GM18526 (cell line): Measurements from ENCODE around the gene GYG1.

ENCODE experiments used
- POLR2A ChIP-seq: IDR thresholded peaks from 3 replicates; pipeline ENCODE4 v1.6.1; 2011; ENCODE audit not compliant: insufficient read length; ENCODE audit errors: extremely low read depth

GYG1 gene

DNA sequence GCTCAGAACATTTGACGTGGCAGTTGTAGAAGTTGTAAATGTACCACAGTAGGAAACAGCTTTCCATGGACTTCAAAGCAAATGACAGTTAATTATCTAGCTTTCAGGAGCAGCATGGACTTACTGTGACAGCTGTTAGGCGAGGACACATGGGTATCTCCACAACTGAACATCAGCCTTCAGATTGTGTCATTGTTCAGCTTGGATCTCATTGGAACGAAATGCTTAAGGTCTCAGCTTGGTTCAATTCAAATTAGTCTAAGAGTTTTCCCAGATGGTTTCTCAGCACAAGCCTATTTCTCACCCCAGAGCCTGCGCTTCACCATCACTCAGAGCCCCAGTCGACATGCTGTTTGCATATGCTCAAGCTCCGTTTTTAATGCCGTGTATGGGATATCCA, 21.1 kb upstream of the GYG1 start:
- no peak for TF ChIP-seq POLR2A

DNA sequence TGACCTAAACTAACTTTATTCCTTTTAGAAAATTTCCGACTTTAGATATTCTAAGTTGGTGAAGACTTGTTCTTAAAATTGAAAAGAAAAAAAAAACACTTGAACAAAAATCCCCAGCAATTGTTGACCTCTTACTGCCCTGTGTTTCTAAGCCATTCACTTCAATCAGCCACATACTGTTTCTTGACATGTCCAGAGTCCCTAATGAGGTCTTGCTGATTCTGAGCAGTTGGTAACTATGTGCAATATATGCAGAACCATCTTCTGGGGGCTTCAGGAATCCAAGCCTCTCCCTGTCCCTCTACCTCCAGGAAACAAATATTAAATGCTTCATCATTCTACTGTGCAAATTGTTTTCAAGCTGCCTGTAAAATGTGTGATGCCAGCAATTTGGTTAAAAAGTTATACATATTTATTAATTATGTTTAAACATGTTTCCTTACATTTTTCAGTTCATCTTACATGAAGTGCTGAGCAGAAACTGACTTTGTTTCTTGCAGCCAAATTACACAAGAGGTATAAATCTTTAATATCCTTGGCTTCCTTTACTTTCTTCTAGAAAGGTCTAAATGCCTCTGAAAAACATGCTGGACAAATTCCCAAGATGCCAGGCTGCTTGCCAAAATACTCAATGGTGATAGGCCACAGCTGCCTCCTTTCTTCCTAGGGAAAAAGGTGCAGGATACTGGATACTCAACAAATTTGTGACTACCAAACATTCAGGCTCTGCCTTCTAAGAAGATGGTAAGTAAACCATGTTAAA, 19.8 kb upstream of the GYG1 start:
- no peak for TF ChIP-seq POLR2A

DNA sequence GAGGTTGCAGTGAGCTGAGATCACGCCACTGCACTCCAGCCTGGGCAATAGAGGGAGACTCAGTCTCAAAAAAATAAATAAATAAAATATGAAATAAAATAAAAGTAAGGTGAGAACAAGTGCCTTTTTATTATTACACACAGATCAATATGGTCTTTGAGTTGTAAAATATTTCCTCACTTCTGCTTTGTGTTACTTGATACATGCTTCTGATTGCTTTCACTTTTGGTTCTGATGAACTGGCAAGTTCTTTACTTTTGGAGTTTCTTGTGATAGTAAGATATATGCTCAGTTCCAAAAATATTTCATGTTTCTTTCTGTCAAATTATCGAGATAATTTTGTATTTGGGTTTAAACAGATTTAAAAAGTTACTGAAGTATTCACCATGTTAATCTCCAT, 16.6 kb upstream of the GYG1 start:
- no peak for TF ChIP-seq POLR2A

DNA sequence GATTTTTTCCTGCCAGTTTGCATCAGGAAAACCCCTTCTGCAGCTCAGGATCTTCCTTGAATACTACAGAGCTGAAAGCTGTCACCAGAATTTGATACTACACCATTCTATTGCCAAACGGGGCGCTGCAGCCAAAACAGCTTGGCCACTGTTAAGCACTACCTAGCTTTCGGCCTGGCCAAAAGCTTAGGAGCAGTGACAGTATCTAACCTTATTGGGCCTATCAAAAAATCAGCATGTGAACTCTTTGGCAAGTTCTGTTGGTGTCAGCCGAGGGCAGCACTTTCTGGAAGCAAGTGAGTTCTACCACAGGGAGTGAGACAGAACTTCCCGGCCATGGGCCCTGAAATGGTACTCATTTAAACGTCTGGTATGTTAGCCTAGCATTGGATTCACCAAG, 16.1 kb upstream of the GYG1 start:
- TF ChIP-seq POLR2A = no peak

DNA sequence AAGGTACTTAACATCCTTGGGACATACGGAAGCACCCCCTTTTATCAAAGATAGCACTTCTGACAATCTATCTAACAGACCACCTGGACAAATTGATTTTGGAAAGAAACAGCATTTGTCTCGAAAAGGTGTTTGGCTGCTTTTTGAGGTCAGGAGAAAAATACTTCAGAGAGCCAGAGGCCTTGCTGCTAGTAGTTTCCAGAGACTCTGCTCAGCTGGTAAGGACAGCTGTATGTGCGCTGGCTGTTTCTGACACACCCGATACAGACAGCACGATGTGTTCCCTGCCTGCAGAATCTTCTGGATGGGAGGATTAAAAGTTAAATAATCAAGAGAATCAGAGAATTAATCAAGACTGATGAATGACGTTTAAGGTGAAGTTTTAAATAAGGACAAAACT, 15.6 kb upstream of the GYG1 start:
- no peak for TF ChIP-seq POLR2A

DNA sequence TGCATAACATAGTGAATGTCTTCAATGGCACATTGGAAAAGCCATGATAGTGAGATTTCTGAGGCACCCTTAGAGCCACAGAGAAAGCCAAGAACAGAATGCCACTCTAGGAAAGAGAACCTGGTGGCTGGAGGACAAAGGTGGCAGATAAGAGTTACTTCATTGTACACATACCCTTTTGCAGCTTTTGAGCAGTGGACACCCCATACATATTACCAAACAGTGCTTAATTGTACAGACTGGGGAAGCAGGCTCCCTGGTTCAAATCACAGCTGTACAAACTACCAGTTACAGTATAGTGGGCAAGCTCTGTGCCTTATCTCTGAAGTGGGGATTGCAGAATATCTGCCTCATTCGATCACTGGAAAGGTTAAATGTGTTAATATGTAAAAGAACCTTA, 10.1 kb upstream of the GYG1 start:
- TF ChIP-seq POLR2A = no peak

DNA sequence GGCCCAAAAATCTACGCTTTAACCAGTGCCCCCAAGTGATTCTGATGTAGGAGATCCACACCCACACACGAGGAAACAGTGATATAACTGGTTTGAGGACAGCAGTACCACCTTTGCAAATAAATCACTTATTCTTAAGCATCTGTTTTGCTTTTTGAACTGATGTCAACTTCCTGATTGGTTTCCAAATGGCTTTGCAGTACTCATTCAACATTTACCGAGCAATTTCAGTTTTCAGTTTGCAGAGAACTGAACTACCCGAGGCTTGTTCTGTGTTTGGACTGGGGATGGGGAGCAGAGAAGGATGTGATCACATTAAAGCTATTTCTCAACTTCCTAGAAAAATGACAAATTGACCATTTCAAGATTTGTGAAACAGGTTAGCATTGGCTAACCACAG, 1.1 kb upstream of the GYG1 start:
- no peak for TF ChIP-seq POLR2A

DNA sequence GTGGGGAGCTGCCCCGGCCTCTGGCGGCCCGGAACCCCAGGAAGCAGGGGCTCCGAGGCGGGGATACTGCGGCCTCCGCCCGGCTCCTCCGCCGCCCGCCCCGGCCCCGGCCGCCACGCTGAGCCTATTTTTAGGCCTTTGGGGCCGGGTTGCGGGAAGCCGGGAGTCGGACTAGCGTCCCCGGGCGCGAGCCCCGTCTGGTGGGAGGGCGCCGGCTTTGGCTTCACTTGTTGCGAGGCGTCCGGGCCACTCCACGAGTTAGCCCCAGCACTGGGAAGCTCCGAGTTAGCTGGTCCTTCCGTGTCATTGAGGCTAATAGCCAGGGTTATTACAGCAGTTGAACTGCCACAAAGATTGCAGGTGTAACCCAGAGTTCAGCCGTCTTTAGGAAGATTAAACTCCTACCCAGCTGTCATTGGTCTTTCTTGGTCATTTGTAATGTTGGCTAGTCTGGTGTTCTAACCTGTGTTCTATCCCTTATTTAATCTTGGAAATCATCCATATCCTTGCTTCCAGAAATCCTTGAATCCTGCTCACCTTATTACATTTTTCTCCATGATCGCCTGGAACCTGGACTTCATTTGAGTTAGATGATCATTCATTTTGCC, 791 bp downstream of the GYG1 start:
- no peak for TF ChIP-seq POLR2A

DNA sequence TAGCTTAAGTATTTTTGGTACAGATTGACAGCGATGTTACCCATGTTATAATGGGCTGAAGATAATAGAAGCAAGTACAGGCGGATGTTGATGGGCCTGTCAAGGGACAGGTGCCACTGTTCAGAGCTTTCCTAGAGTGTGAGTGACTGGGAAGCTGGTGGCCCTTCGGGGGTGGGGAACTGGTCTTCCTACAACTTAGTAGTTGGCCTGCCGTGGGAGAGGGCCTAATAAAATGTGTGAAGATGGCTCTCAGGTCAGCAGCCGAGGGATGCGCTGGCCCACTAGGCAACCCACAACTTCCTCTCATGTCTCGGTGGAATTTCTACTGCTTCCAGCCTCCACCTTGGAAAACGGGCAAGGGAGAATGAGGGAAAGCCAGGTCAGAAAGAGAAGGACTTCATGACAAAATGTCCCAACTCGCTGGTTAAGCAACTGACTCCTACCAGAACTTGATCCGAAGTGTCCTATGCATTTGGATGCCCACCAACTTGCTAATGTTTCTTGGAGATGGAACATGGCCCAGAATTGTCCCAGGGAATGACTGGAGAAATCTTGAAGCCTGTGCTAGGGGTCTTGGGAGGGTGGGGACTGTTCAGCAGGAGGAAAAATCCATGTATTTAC, 1.4 kb downstream of the GYG1 start:
- no peak for TF ChIP-seq POLR2A

DNA sequence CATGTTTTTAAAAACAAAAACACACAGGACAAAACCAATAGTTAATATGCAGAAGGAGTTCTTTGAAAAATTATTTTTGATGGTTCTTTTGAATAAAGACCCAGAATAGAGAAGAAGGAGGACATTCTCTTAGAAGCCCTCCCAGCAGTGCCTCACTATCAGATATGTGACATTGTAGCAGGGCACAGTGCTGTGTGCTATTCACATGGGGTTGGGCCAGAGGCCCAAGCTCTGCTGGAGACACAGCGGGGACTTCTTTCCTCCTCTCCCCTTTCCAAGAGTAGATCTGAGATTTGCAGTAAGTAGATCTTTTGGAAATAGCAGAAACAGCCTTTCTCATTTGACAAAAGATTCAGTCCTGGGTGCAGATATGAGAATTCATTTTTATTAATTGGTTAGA, 6.3 kb downstream of the GYG1 start:
- TF ChIP-seq POLR2A = no peak

DNA sequence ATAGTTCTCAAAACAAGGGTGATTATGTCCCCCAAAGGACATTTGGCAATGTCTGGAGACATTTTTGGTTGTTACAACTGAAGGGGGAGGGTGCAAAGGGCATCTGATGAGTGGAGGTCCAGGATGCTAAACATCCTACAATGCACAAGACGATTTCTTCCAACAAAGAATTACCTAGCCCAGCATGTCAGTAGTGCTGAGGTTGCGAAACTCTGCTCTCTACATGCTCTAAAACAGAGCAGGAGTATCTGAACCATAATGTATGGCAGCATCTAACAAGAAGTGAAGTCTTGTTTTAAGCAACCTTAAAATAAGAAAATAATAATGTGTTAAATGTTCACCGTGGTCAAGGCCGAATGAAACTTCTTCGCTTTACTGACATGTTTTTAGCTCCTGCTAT, 7.0 kb downstream of the GYG1 start:
- no peak for TF ChIP-seq POLR2A

DNA sequence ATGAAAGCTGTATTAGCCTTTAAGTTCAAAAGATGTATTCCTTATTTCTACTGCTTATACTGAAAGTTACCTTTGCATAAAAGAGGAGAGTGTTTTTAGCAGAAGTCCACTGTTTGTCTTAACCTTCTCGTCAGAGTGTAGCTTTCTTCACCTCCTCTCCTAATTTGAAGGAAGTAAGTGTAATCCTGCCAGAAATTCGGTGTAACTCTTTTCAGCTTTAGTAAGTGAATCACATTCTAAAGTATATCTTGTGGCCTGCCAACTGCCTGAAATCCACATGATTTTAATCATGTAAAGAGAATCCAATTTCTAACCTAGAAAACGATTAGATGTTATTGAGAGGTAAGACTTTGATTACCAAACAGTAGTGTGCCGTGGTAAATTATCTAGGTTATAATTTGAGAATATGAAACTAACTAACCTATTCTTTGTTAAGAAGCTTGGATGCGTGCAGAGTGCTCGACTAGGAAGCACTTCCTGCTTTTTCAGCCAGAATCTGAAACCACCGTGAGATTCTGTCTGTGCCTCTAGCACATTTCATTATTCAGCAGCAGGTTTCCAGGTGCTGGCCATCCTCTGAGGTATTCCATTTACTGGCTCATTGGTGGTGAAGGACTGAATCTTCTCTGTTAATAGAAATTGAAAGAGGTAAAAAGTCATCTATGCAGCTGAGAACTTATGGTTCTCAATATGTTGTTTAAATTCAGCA, 7.5 kb downstream of the GYG1 start:
- TF ChIP-seq POLR2A = no peak

DNA sequence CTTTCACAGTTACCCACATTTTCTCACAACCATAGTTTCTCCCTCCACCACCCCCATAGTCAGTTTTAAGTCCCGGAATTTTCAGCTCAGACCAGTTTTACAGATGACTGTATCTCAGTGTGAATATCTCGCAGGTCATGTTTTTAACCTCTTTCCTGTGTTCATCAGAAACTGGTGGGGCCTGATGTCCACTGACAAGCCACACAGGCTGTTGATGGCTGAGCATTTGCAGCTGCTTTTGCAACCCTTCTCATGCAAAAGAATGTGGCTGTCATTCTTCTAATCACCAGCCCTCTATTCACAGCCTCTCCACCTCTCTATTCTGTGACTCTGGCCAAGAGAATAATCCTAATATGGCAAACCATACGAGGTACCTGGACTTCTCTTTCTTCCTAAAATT, 8.5 kb downstream of the GYG1 start:
- TF ChIP-seq POLR2A = no peak

DNA sequence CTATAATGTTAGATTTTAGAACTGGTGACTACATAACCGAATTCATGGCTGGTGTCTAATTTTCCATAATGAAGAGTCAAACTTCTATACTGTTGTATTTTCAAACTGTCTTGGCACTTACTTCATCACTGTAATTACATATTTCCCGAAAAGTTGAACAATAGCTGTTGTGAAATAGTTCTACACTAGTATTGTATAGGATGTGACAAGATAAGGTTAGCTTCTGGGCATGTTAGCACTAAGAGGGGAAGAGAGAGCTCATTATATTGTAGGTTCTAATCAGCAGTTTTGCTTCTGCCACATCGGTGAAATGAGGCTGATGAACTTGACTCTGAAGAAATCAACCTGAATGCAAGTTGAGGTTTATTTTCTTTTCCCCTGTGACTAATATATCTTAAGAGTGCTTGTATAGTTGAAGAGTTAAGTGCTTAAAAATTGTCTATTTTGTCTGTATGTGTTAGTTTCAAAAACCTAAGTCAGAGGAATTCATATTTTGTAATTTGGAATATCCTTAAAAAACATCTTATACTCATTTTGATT, 8.9 kb downstream of the GYG1 start:
- no peak for TF ChIP-seq POLR2A

DNA sequence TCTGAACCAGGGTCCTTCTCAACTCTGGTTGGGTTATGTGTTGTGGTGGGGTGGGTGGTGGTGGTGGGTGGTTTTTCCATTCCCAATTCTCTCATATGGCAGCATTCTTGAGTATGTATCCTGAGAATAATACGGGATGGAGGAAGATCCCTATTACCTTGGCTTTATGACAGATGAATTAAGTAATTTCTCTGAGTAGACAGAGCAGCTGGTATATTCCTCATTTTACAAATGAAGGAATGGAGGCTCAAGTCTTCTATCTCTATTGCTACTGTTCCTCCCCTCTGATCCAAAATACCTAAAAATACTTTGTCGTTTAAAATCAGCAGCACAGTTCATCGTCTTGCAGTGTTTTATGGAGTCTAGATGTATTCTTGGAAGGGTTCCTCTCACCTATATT, 10.4 kb downstream of the GYG1 start:
- TF ChIP-seq POLR2A = no peak
